ENCODE data around the gene VWA8.

VWA8 gene

GRCh38 chr13:41533266-41534052 is 427.4 kb downstream of the VWA8 start:
- DNase-seq (ENCODE audit: low read depth) = no peak
- TF ChIP-seq CTCF (IDR thresholded peaks at IDR 0.05; ENCODE audit: insufficient read depth, low read depth, low read length, missing control alignments) = no peak
- no peak overlapping the region for H3K4me3 ChIP-seq (ENCODE audit: low read length)

- H3K4me3 ChIP-seq (ENCODE audit: low read length) = no peak overlapping the region
- no peak for DNase-seq (ENCODE audit: low read depth)
- no peak for TF ChIP-seq CTCF (IDR thresholded peaks at IDR 0.05; ENCODE audit: insufficient read depth, low read depth, low read length, missing control alignments)
Measured at GRCh38 chr13:41528021-41528420, 432.9 kb downstream of the VWA8 start.

- no peak for TF ChIP-seq CTCF (IDR thresholded peaks at IDR 0.05; ENCODE audit: insufficient read depth, low read depth, low read length, missing control alignments)
- no peak overlapping the region for H3K4me3 ChIP-seq (ENCODE audit: low read length)
- no peak for DNase-seq (ENCODE audit: low read depth)
Measured at GRCh38 chr13:41520660-41521630, 440.0 kb downstream of the VWA8 start.

GRCh38 chr13:41520016-41520659 is 440.8 kb downstream of the VWA8 start:
- H3K4me3 ChIP-seq (ENCODE audit: low read length) = no peak overlapping the region
- no peak for TF ChIP-seq CTCF (IDR thresholded peaks at IDR 0.05; ENCODE audit: insufficient read depth, low read depth, low read length, missing control alignments)
- DNase-seq (ENCODE audit: low read depth) = no peak
